Spleen (tissue), 7 donors: ENCODE measurements around the gene PKD1.

Experiments used
- POLR2A ChIP-seq, 3 donors: fragments of 450-650 bp; IDR thresholded peaks; one replicate each; pipeline ENCODE4 v1.5.1; 2017; ENCODE audit warnings: antibody characterized with exemption in 3 of 3, mild to moderate bottlenecking in 1 of 3
- POLR2AphosphoS5 ChIP-seq, 3 donors: sonication (generic); formaldehyde crosslinking; IDR thresholded peaks; one replicate each; pipeline ENCODE4 v1.5.1; 2017; ENCODE audit warnings: antibody characterized with exemption in 3 of 3
- TF ChIP-seq, protein P1 (sequence below), 11 experiments: fragments of 200-600 bp in 7 of 11; fragments of 450-650 bp in 4 of 11; sonication (generic) in 4 of 11; IDR thresholded peaks in 8 of 11; conservative IDR thresholded peaks in 3 of 11; 1 replicate in 7 of 11; 2 replicates in 4 of 11; pipeline versions ENCODE4 v1.4.0 to v1.8.0; 2016 to 2021; ENCODE audit warnings: antibody characterized with exemption in 11 of 11, inconsistent platforms in 4 of 11, mild to moderate bottlenecking in 1 of 11
- donor health status: DM: no; HTN: no; CAD: no; lungs with moderate emphysema.
- donor health status: DM: no; HTN: no; CAD: no.
- donor health status: DM: no; HTN: no; CAD: no.

- TF ChIP-seq, protein P1, sequence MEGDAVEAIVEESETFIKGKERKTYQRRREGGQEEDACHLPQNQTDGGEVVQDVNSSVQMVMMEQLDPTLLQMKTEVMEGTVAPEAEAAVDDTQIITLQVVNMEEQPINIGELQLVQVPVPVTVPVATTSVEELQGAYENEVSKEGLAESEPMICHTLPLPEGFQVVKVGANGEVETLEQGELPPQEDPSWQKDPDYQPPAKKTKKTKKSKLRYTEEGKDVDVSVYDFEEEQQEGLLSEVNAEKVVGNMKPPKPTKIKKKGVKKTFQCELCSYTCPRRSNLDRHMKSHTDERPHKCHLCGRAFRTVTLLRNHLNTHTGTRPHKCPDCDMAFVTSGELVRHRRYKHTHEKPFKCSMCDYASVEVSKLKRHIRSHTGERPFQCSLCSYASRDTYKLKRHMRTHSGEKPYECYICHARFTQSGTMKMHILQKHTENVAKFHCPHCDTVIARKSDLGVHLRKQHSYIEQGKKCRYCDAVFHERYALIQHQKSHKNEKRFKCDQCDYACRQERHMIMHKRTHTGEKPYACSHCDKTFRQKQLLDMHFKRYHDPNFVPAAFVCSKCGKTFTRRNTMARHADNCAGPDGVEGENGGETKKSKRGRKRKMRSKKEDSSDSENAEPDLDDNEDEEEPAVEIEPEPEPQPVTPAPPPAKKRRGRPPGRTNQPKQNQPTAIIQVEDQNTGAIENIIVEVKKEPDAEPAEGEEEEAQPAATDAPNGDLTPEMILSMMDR (IDR thresholded peaks at IDR 0.05 in 8 of 11, conservative IDR thresholded peaks at IDR 0.05 in 3 of 11) = no peak
- TF ChIP-seq POLR2A (IDR thresholded peaks at IDR 0.05) (no peak), POLR2AphosphoS5 (IDR thresholded peaks at IDR 0.05) (no peak)
Measured at GRCh38 chr16:2091547-2092255, 44.0 kb downstream of the PKD1 start.
